Activated CD4-positive, alpha-beta T cell treated with anti-CD3 and anti-CD28 coated beads for 4 hours (primary cell): ENCODE data around the gene MCF2L2.

Experiments
- DNase-seq, 2 donors: peaks; one replicate each; pipeline ENCODE4 v3.0.0-alpha.2; 2020

Gene MCF2L2

GRCh38 chr3:183227586-183227985, 200.8 kb downstream of the MCF2L2 start:
- no peak for DNase-seq

- no peak for DNase-seq
Measured at GRCh38 chr3:183226333-183226890, 202.0 kb downstream of the MCF2L2 start.

- DNase-seq = peak; percentile 17 to 44
Measured at GRCh38 chr3:183224180-183224970, 204.0 kb downstream of the MCF2L2 start.

- no peak for DNase-seq
Measured at GRCh38 chr3:183222631-183223235, 205.7 kb downstream of the MCF2L2 start.

GRCh38 chr3:183220828-183221227, 207.6 kb downstream of the MCF2L2 start:
- no peak for DNase-seq

- no peak for DNase-seq
Measured at GRCh38 chr3:183218826-183219225, 209.6 kb downstream of the MCF2L2 start.

GRCh38 chr3:183217548-183218332, 210.7 kb downstream of the MCF2L2 start:
- DNase-seq = no peak

- no peak for DNase-seq
Measured at GRCh38 chr3:183215591-183216202, 212.7 kb downstream of the MCF2L2 start.

- DNase-seq = no peak
Measured at GRCh38 chr3:183214277-183214612, 214.2 kb downstream of the MCF2L2 start.

DNA sequence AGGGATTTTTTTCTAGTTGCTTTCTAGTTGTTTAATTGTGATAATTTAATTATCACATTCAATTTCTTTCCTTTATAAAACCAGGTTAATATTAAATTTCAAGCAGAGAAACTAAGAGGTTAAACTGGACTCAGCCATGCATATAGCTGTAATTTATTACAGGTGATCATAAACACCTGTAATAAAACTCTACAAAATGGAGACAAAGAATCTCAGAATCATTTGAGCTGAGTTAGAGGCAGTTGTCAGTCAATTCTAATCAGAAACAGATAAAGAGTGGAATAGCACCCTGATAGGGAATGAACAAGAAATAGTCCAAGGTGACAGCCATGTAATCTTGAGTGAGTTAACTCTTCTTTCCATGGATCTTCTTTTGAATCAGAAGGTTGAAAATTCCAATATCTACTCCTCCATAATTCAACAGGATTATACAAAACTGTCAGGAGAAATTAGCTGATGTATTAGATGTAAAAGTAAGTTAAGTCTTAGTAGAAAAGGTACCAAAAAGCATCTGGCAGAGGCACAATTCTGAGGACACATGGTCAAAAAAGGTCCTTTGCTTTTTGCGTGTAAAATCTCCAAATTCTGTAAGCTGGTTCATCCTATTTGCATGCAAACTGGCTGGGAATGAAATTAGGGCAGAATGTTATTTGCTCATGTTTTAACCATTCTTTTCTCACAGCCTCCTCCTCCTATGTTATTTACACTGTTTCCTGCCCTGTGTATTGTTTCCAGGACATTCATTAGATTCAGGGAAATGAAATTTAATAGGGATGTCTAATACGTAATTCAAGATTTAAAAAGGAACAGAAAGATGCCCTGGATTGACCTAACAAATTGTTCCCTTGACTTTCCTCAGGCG, 214.8 kb downstream of the MCF2L2 start:
- no peak for DNase-seq

- DNase-seq = no peak
Measured at GRCh38 chr3:183212565-183212964, 215.9 kb downstream of the MCF2L2 start.

DNA sequence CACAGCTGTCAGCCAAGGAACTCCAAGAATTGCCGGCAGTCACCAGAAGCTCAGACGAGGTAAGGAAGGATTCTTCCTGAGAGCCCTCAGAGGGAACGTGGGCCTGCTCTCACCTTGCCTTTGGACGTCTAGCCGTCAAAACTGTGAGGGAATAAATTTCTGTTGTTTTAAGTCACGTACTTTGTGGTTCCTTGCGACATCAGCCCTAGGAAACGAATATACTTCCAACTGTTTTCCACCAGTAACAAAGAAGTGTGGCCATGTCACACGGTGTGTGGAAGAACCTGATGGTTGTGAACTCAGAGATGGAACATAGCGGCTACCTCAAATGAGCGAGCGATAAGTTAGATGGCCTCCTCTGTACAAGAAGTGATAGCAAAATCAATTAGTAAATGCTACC, 216.3 kb downstream of the MCF2L2 start:
- DNase-seq = no peak

- no peak for DNase-seq
Measured at GRCh38 chr3:183211352-183211751, 217.1 kb downstream of the MCF2L2 start.

DNA sequence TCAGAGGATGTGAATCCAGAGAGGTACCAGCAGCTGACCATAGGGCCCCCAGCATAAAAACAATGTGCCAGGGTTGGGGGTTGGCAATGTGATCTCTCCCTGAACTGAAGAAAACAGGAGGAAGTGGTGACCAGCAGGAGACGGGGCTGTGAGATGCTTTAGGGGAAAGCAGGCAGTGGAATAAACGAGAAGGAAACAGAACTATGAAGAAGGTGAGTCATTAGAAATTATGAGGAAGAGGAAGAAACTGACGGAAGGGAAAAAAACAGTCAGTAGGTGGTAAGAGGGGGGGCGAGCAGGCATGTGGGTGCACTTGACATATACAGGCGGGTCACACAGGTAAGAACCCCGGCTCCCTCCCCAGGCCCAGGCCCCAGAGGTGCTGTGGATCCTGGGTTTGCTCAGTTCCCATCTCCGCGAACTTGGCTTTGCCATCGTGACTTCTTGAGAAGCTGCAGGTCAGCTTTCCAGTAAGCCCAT, 217.5 kb downstream of the MCF2L2 start:
- DNase-seq = peak; percentile 37 to 53

DNA sequence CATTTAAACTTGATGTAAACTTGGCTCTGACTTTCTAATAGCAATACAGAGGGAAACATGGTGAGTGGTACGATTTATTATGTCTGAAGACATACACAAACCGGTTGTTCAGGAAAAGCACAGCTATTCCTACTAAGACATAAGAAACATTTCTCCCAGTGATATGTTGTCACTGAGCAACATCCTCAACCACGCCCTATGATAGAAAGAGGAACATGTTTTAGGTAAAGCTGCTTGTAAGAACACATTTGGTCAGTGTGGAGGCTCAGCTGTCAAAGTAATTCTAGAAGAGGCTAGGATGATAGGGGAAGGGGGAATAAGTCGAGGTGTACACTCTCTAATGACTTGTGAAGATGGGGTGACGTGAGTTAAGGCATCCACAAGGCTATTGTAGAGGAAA, 218.1 kb downstream of the MCF2L2 start:
- no peak for DNase-seq

DNA sequence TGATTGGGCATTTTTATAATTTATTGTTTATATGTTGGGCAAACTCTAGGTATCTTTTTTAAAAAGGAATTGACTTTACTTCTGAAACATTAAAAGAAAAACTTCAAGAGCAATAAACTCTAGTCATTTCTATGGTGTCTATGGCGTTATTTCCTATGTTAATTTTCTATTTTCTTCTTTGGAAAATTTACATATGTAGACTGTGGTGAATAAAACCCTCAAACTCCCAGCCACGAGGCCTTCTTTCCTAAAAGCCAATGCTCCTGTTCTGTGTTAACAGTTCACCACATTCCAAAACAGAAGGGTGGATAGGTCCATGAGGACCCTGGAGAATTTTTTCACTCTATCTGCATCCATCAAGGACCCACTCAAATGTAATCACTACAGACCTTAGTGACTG, 219.6 kb downstream of the MCF2L2 start:
- DNase-seq = no peak

DNA sequence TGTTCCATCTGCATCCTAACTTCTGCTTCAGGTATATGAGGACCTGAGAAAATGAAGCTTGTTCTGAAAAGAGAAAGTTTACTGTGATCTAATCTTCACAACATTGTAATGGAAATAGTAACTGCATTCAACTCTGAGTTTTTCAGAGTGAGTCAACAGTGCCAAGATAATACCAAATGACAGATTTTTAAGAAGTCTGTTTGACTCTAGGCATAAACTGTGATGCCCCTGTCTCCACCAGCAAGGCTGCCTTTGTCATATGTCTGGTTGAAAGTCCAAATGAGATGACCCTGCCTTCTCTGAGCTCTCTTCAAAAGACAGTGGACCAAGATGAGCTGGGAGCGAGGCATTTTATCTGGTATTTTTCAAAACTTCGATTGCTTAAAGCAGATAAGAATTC, 220.2 kb downstream of the MCF2L2 start:
- DNase-seq = no peak

DNA sequence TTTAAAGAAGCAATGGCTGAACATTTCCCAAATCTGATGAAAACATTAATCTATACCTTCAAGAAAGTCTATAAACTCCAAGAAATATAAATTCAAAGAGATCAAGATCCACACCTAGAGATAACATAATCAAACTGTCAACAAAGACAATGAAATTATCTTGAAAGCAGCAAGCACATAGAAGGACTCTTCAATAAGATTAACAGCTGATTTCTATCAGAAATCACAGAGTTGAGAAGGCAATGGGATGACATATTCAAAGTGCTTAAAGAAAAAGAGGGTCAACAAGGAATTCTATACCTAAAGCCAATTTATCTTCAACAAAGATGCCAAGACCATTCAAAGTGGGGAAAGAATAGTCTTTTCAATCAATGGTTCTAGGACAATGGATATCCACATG, 224.7 kb downstream of the MCF2L2 start:
- DNase-seq = no peak

DNA sequence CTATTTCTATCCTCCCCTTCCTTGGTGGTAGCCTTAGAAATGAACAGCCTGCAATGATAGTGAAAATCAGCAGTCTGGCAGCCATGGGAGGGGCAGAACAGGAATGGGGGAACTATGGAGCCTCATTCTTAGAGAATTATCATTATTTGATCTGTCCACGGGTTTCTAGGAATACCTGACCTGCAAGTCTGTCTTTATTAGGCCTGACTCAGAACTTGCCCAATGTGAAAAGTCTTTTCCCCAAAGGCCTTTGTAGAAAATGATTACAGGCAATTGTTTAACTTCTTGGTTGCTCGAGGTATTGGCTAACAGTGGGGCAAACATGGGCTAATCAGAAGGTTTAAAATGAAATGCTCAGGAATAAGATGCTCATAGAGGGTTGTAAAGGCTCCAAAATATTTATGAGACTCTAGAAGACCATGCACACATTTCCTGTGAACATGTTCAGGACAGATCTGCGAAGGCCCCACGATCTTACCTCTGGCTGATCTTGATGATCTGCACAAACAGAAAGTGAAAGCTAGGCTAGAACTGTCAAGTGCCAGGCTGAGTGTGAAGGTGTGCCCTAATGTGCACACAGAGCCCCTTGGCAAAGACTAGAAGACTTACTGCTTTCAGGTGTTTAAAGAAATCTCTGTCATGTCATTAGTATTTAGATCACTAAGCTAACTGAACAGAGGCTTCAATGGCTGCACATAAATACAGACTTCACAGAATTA, 226.3 kb downstream of the MCF2L2 start:
- peak in 1 of 2 donors; percentile 21 for DNase-seq

GRCh38 chr3:183198939-183199338, 229.5 kb downstream of the MCF2L2 start:
- DNase-seq = no peak

- DNase-seq = no peak
Measured at GRCh38 chr3:183197734-183198133, 230.7 kb downstream of the MCF2L2 start.
